Left ventricle myocardium inferior (tissue), 1 donor: ENCODE measurements around the gene CACNB1. TPM values are rescaled to one million over a fixed set of nuclear protein-coding genes. Genes with fewer than 3 reads are reported as not detected.

ENCODE experiments used
- DNase-seq: peaks from one replicate; pipeline ENCODE4 v3.0.0-alpha.2; 2020
- H3K27ac ChIP-seq: fragments of 200-600 bp; replicated peaks from 2 replicates; pipeline ENCODE4 v1.8.0; 2021
- H3K27me3 ChIP-seq: fragments of 200-600 bp; 2 replicates; pipeline ENCODE4 v1.8.0; 2021; ENCODE audit warnings: low read depth
- H3K36me3 ChIP-seq: fragments of 200-600 bp; 2 replicates; pipeline ENCODE4 v1.8.0; 2021
- H3K4me1 ChIP-seq: fragments of 200-600 bp; 2 replicates; pipeline ENCODE4 v1.8.0; 2021
- H3K4me3 ChIP-seq: fragments of 200-600 bp; 2 replicates; pipeline ENCODE4 v1.8.0; 2021; ENCODE audit warnings: mild to moderate bottlenecking, moderate library complexity
- H3K9me3 ChIP-seq: fragments of 200-600 bp; replicated peaks from 2 replicates; pipeline ENCODE4 v1.8.0; 2021
- intact Hi-C: fragments of 100-400 bp; cut with micrococcal nuclease; formaldehyde crosslinking; loops from one replicate; pipeline ENCODE4 v1.11.0; 2022
- total RNA-seq: library from RNA; stranded (reverse); fragmentation: NEBNext Ultra II Directional; extraction: Animal tissue kit (Norgen Biotek cat#: 25700); gene quantifications from one replicate; pipeline ENCODE4 v1.2.1, GENCODE V29; 2021
- TF ChIP-seq, protein P1 (sequence below): fragments of 200-600 bp; IDR thresholded peaks from 2 replicates; pipeline ENCODE4 v1.8.0; 2021; ENCODE audit warnings: antibody characterized with exemption, mild to moderate bottlenecking, borderline replicate concordance
- donor health status: DM: no; HTN: yes; CAD: no; lungs with severe emphysema.

The CACNB1 gene
- total RNA-seq, 1 donor from 2014 or later = 3.7 TPM

DNA sequence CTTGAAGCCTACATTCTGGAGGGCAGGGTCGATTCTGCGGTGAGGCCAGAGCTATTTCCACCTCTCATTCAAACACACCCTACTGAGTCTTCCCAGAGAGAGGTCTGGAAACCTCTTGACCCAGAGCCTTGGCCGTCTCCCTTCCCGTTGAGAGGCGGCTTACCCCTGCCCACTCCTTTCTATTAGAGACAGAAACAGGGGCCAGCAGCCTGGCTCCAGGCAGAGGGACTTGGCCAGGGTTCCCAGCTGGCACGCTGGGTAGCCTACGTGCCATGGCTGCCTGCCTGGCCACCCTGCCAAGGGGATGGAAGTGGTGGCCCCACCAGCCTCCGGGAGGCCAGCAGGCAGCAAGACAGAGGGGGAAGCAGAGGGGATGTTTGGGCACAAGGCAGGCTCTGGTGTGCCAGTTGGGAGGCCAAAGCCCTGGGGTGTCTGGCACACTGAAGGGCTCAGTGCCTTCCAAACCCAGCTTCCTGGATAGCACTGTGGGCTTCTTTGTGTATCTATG is 22.2 kb upstream of the CACNB1 start:
- peaks cover 31% of the 10 kb centered on the region for H3K27me3 ChIP-seq
- TF ChIP-seq, protein P1, sequence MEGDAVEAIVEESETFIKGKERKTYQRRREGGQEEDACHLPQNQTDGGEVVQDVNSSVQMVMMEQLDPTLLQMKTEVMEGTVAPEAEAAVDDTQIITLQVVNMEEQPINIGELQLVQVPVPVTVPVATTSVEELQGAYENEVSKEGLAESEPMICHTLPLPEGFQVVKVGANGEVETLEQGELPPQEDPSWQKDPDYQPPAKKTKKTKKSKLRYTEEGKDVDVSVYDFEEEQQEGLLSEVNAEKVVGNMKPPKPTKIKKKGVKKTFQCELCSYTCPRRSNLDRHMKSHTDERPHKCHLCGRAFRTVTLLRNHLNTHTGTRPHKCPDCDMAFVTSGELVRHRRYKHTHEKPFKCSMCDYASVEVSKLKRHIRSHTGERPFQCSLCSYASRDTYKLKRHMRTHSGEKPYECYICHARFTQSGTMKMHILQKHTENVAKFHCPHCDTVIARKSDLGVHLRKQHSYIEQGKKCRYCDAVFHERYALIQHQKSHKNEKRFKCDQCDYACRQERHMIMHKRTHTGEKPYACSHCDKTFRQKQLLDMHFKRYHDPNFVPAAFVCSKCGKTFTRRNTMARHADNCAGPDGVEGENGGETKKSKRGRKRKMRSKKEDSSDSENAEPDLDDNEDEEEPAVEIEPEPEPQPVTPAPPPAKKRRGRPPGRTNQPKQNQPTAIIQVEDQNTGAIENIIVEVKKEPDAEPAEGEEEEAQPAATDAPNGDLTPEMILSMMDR = no peak
- H3K4me3 ChIP-seq = no peak overlapping the region
- intact Hi-C loops = no loop called here
- peak overlapping the region; percentile 72 for H3K27ac ChIP-seq
- H3K36me3 ChIP-seq = no peaks in the 10 kb centered on the region
- peak; percentile 60 for DNase-seq
- H3K9me3 ChIP-seq = no peaks in the 10 kb centered on the region
- H3K4me1 ChIP-seq = peaks cover 19% of the 10 kb centered on the region

DNA sequence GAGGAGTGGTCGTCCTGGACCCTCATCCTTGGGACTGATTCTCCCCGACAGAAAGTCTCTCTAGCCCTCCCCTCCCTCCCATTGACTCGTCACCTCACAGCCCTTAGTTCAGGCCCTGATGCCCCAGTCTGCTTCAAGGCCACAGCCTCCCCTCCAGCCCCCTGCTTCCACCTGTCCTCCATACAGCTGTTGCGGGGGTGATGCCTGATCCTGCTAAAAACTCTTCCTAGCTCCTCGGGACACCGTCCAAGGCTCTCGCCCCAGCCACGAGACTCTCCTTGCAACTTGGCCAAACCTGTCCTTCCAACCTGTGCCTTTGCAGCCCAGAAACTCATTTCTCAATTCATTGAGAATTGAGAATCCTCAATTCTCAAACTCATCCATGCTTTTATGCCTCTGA is 21.4 kb upstream of the CACNB1 start:
- DNase-seq = no peak
- H3K36me3 ChIP-seq = no peaks in the 10 kb centered on the region
- peaks cover 29% of the 10 kb centered on the region for H3K27me3 ChIP-seq
- TF ChIP-seq, protein P1 = no peak
- H3K4me1 ChIP-seq = peaks cover 17% of the 10 kb centered on the region
- intact Hi-C loops = no loop called here
- H3K9me3 ChIP-seq = no peaks in the 10 kb centered on the region
- H3K4me3 ChIP-seq = no peak overlapping the region
- H3K27ac ChIP-seq = peak overlapping the region; percentile 72

DNA sequence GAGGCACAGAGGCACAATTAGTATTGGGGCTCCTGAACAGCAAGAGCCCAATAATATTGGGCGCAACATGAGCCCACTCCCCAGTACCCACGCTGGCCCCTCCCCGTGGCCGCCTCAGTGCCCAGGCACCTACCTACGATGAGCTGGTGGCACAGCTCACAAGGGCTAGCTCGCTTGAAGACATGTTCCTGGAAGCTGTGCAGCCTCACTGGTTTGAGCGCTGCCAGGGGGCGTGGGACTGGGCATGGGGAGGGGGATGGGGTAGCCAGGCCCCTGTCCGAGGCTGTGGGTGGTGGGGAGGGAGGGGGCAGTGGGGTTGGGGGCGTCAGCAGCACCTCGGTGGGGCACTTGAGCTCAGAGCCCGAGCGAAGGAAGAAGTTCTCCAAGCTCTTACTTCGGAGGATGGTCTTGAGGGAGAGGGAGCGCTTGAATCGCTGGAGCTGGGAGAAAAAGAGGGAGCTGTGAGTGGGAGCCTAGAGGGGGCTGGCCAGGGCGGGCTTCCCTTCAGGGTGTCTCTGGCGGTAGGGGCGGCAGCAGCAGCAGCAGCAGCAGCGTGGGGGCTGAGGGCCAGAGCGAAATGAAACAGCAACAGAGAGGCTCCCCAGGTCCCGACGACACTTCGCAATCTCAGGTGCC is 20.4 kb upstream of the CACNB1 start:
- Histone ChIP-seq H3K9me3 (no peaks in the 10 kb centered on the region), H3K27ac (no peak overlapping the region), H3K27me3 (peaks cover 33% of the 10 kb centered on the region), H3K36me3 (no peaks in the 10 kb centered on the region), H3K4me3 (no peak overlapping the region), H3K4me1 (peaks cover 18% of the 10 kb centered on the region)
- TF ChIP-seq, protein P1 = no peak
- intact Hi-C loops = no loop called here
- DNase-seq = no peak

DNA sequence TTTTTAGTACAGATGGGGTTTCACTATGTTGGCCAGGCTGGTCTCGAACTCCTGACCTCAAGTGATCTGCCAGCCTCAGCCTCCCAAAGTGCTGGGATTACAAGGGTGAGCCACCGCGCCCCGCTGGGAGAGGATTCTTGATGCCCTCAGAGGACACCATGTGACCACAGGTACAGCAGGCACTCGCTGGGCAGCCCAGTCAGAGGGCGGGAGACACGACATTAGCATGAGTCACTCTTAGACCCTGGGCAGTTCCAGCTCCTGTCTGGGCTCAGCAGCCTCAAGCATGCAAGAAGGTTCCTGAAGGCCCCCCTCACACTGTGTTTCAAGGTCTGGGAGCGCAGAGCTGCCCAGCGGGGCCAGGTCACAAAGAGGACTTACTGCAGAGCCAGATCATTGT is 16.4 kb upstream of the CACNB1 start:
- H3K36me3 ChIP-seq = no peaks in the 10 kb centered on the region
- TF ChIP-seq, protein P1 = no peak
- intact Hi-C loops = no loop called here
- no peak for DNase-seq
- H3K27me3 ChIP-seq = peaks cover 48% of the 10 kb centered on the region
- H3K9me3 ChIP-seq = no peaks in the 10 kb centered on the region
- no peak overlapping the region for H3K4me3 ChIP-seq
- H3K27ac ChIP-seq = no peak overlapping the region
- H3K4me1 ChIP-seq = peaks cover 33% of the 10 kb centered on the region

DNA sequence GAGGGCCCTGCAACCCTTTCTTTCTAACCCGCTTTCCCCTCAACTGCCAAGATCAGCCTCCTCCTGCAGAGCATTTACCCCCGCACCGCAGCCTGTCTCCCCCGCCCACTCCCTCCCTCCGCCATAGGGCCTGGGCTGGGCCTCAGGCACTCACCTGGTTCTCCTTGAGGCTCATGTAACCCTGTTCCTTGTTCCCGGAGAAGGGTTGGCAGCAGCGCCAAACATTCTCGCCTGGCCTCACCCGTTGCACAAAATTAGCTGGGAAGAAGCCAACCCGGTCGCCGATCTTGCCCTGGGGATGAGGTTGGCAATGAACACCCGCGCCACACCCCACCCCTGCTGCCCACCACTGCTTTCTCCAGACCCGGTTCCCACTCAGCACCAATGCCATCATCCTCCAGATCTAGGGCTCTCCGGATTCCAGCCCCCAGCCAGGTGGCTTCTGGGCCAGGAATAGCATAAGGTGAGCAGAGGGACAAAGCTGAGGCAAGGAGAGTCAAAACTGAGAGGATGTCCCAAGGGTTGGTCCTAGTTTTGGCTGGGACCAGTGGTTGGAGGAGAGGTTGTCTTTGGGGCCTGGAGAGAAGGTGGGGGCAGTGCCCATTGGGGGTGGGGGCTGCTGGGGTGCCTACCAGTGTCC is 15.5 kb upstream of the CACNB1 start:
- H3K27ac ChIP-seq = peak overlapping the region; percentile 23
- no peak for DNase-seq

More for the DNA sequence above, 15.5 kb upstream of the CACNB1 start:
- Histone ChIP-seq H3K36me3 (no peaks in the 10 kb centered on the region), H3K4me3 (no peak overlapping the region), H3K9me3 (no peaks in the 10 kb centered on the region), H3K27me3 (peaks cover 46% of the 10 kb centered on the region), H3K4me1 (peaks cover 38% of the 10 kb centered on the region)
- TF ChIP-seq, protein P1 = no peak
- intact Hi-C loops = no loop called here
